ENCODE measurements around the gene NFE2.
"Not testable (repeated sequence)": the region's sequence is repeated elsewhere in the genome, so short reads cannot be mapped to it uniquely, and the experiment has no call there.

Gene NFE2

GRCh38 chr12:54304187-54304810, 3.5 kb upstream of the NFE2 start:
- DNase-seq = no peak

DNA sequence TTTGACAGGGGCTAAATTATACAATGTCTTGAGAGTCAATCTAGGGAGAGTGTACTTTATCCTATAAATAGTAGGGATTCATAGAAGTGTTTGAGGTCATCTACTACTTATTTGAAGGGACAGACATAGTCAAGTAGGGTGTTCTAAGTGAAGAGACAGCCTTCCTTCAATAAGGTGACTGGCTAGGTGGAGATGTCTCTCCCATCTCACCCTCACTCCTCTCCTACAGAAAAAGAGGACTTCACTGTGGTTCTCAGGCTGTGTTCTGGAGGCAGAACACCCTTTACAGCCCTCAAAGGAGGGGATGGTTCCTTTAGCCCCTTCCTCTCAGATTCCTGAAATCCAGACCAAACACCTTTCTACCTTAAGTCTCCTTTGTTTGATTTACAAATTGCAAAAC, 2.8 kb upstream of the NFE2 start:
- no peak for DNase-seq

- no peak for DNase-seq
Measured at GRCh38 chr12:54301428-54302048, 723 bp upstream of the NFE2 start.

- DNase-seq = no peak
Measured at GRCh38 chr12:54300225-54300731, 537 bp downstream of the NFE2 start.

DNA sequence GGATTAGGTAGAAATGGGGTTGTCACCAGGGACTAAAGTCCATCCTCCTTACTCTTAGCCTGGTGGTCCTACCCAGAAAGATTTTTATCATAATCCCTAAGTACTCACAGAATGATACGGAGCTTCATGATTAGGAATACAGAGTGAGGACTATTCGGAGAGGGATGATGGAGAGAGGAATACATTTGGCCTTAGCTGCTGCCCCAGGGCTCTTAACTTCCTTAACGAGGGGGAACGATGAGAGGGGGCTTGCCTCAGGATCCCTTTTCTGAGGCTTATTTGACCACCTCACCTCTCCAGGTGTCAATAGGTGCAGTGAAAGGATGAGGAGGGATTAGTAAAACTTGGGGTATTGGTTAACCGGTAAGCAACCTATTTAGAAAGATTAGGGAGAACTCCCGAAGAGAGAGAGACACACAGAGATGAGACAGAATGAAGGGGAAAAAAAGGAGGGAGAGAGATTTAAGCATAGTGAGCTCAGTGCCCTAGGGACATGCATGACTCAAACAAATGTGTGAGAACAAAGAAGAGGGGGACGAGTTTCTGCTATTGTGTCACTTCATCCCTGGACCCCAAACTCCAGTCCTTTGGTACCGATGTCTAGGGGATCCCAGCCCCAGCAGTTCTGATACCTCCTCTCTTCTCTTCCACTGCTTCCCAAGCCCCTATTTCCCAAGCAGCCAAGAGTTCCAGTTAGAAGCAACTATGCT, 1.1 kb downstream of the NFE2 start:
- no peak for DNase-seq

DNA sequence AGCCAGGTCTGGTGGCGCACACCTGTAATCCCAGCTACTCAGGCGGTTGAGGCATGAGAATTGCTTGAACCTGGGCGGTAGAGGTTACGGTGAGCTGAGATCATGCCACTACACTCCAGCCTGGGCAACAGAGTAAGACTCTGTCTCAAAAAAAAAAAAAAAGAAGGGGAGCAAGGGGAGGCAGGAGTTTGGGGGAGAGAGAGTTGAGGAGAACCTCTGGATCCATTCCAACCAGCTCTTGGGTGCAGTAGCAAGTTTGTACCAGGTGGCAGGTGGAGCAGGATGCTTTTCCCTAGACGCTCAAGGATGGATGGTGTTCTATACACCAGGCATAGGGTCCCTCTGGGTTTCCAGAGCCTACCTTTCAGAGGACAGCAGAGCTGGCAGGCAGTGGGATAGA, 1.9 kb downstream of the NFE2 start:
- DNase-seq = no peak

GRCh38 chr12:54296393-54297099, 4.3 kb downstream of the NFE2 start:
- DNase-seq = no peak

DNA sequence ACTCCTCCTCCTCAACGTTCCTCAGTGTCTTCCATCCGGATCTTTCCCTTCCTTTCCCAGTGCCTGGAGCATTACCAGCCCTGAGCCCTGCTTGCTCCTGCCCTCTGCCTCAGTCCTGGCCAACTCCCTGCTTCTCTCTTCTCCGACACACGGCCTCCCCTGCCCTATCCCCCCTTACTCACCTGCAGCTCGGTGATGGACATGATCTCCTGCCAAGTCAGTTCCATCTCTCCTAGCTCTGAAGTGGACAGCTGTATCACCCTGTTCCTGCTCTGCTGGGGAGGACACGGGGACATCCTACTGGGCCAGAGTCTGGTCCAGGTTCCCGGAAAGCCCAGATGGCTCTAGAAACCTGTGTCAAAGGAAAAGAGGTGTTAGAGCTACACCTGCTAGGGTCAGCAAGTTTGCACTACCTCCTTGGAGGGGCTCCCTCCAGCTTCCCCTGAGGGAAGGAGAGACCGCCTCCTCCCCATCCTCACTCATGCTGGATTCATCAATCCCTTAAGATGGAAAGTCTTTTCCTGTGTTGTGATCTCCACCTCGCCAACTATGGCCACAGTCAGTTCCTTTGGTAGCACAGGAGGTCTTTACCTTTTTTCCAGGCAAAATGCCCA, 5.8 kb downstream of the NFE2 start:
- no peak for DNase-seq

DNA sequence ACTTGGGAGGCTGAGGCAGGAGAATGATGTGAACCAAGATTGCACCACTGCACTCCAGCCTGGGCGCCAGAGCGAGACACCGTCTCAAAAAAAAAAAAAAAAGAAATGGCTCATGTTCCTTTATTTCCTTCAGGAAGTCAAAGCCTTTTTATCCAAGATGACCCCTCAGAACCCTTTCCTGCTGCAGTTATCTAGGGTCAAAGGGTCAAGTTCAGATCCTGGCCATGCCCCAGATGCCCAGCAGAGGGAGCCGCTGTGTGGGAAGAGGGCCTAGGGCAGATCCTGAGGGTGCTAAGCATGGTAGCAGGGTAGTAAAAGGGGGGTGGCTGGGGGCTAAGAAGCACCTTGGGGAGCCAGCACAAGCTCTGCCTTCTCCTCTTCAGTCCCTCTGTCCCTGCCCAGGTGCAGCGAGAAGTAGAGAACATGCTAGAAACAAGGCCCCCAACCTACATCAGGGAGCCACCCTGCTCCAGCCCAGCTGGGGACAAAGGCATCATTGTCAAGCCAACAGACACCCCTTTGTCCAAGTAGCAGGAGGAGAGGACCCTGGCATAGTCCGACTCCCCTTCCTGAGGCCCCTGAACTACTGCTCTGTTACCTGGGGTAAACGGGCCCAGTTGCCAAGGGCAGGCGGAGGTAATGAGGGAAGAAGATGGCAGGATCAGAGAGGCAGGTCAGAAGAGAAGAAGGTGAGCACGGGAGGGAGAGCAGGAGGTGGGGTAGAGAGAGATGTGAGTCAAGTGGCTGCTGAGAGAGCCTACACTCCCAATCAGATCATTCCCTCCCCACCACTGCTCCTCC, 6.5 kb downstream of the NFE2 start:
- peak; percentile 76 to 80 for DNase-seq

DNA sequence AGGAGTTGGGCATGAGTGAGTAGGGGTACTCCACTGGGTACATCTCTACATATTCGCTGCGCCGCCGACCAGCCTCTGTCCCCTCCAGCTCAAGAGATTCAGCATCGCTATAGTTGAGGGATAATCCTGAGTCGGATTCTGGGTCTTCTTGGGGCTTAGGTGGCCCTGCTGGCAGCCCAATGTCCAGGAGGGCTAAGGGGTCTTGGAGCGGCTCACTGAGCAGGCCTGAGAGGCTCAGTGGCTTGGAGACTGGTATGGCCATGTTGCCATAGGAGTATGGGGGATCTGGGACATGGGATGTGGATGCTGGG, 7.9 kb downstream of the NFE2 start:
- no peak for DNase-seq

GRCh38 chr12:54292083-54292930, 8.5 kb downstream of the NFE2 start:
- no peak for DNase-seq

DNA sequence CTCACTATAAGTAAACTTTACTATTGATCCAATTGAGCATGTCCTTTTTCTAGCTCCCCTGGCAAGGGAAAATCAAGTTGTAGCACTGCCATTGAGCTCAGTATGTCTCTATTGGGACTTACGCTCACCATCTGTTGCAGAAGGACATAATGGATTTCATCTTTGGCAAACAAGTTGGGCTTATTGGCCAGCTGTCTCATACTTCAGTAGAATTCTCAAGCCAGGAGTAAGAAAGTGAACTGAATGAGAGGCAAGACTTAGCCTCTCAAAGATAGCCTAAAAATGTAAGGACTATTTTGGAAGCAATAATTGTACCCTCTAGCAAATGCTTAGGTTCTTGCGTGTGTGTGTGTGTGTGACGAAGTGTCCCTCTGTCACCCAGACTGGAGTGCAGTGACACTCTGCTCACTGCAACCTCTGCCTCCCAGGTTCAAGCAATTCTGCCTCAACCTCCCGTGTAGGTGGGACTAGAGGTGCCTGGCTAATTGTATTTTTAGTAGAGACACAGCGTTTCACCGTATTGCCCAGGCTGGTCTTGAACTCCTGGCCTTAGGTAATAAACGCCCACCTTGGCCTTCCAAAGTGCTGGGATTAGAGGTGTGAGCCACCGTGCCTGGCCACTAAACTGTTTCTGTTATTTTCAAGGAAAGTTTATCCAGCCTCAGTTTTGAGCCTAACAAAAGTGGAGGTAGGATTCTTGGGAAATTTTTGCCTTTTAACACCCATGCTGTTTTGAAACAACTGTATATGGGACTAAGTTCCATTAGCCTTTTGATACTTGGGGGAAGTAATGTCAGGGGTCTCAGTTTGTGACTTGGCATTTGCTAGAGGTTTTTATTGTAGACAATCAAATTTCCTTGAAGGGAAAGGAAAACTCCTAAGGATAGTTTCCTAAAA, 13.3 kb downstream of the NFE2 start:
- DNase-seq = peak in 1 of 2 experiments; percentile 30

- peak in 1 of 2 experiments; percentile 32 for DNase-seq
Measured at GRCh38 chr12:54286042-54287030, 14.5 kb downstream of the NFE2 start.

GRCh38 chr12:54285150-54286041, 15.4 kb downstream of the NFE2 start:
- no peak for DNase-seq

DNA sequence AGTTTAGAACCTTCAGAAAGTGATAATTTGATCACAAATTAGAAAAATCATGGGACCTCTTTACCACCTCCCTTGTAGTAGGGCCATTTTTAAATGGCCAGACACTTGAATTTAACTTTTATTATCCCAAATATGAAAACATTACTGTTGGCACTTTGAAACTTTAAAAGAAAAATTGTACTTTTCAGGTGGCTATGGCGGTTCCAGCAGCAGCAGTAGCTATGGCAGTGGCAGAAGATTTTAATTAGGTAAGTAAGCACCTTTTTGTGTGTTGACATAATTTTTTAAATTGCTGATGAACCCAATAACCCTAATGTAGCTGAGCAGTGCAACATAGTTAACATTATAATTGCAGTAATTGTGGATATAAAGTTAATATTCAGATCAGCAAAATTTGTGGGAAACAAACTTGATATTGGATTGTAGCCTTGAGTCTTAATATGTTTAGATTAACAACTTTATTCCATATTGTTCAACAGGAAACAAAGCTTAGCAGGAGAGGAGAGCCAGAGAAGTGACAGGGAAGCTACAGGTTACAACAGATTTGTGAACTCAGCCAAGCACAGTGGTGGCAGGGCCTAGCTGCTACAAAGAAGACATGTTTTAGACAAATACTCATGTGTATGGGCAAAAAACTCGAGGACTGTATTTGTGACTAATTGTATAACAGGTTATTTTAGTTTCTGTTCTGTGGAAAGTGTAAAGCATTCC, 16.6 kb downstream of the NFE2 start:
- DNase-seq = not testable (repeated sequence)

DNA sequence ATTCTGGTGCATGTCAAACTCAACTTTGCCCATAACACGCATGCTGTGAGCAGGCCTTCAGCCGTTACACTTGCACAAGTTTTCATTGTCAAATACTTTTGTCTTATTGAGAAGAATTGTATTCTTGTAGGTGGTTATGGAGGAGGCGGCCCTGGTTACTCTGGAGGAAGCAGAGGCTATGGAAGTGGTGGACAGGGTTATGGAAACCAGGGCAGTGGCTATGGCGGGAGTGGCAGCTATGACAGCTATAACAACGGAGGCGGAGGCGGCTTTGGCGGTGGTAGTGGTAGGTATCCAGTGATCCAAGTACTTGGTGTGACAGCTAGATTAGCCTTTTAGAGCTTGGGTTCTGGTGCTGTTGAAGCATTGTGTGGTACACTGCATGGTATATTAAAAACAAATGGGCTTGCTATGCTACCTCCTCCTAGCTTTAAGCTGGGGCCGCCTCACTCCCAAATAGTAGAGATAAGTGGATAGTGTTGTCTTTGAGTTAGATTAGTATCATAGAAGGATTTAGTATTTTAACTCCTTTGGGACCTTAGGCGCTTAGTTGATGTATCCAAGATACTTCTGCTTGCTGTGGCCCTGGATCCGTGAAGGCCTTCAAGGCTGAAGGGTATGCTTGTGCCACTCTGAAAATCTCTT, 17.7 kb downstream of the NFE2 start:
- DNase-seq = peak; percentile 49 to 61

DNA sequence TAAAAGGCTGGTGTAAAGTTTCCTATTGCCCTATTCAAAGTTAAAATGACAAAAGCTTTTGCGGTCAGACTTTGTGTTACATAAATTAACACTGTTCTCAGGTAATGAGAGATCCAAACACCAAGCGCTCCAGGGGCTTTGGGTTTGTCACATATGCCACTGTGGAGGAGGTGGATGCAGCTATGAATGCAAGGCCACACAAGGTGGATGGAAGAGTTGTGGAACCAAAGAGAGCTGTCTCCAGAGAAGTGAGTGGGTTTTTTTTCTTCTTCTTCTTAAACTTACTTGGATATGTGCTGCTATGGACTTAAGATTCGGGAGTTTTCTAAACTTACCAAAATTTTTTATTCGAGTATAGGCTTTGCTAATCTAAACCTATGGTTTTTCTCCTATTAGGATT, 19.1 kb downstream of the NFE2 start:
- DNase-seq = peak in 1 of 2 experiments; percentile 19

Data from activated CD4-positive, alpha-beta T cell treated with anti-CD3 and anti-CD28 coated beads, Interleukin-2, amount 50 U/mL, for 48 hours (primary cell).